Vagina (tissue), 2 donors: ENCODE measurements around the gene CD9.

Experiments
- CTCF ChIP-seq, 3 experiments: fragments of 450-650 bp in 2 of 3; fragments of 200-600 bp in 1 of 3; sonication (generic) in 1 of 3; IDR thresholded peaks; one replicate each; pipeline ENCODE4 v1.5.1; 2017 to 2019; ENCODE audit warnings: antibody characterized with exemption in 3 of 3, mild to moderate bottlenecking in 2 of 3, moderate library complexity in 2 of 3
- POLR2AphosphoS5 ChIP-seq, 2 donors: sonication (generic); formaldehyde crosslinking; IDR thresholded peaks; one replicate each; pipeline ENCODE4 v1.9.0; 2017; ENCODE audit warnings: antibody characterized with exemption in 2 of 2, mild to moderate bottlenecking in 2 of 2, low read depth in 1 of 2; ENCODE audit not compliant: insufficient read depth in 1 of 2

GRCh38 chr12:6265038-6265405 is 64.8 kb downstream of the CD9 start:
- TF ChIP-seq CTCF (IDR thresholded peaks at IDR 0.05) (no peak), POLR2AphosphoS5 (IDR thresholded peaks at IDR 0.05; ENCODE audit: insufficient read depth in 1 of 2, low read depth in 1 of 2) (no peak)
